OCI-LY1 (cell line): ENCODE data around the gene TFRC.
"Not testable (repeated sequence)": the region's sequence is repeated elsewhere in the genome, so short reads cannot be mapped to it uniquely, and the experiment has no call there.

Source experiments
- H2AFZ ChIP-seq: fragments of 200-600 bp; sonication (generic), shearing (Covaris generic); 2 replicates; pipeline ENCODE4 v1.6.0; 2014; ENCODE audit warnings: antibody characterized with exemption, mild to moderate bottlenecking, low read length
- H3F3A ChIP-seq: fragments of 200-600 bp; sonication (generic), shearing (Covaris generic); 2 replicates; pipeline ENCODE4 v1.6.0; 2014; ENCODE audit warnings: mild to moderate bottlenecking, antibody characterized with exemption, low read length, moderate library complexity; ENCODE audit not compliant: insufficient read depth
- H3K27ac ChIP-seq: fragments of 200-600 bp; sonication (generic); 2 replicates; pipeline ENCODE4 v1.5.1; 2014; ENCODE audit warnings: low read length, mixed run types, mild to moderate bottlenecking, low read depth; ENCODE audit not compliant: poor library complexity, severe bottlenecking
- H3K27me3 ChIP-seq: fragments of 200-600 bp; sonication (generic); 2 replicates; pipeline ENCODE4 v1.6.0; 2014; ENCODE audit warnings: antibody characterized with exemption, mild to moderate bottlenecking, low read length, moderate library complexity; ENCODE audit not compliant: insufficient read depth
- H3K36me3 ChIP-seq: fragments of 200-600 bp; sonication (generic); 2 replicates; pipeline ENCODE4 v1.6.1; 2014; ENCODE audit warnings: mild to moderate bottlenecking, antibody characterized with exemption, low read length, moderate library complexity, mixed read lengths; ENCODE audit not compliant: insufficient read depth
- H3K4me1 ChIP-seq: fragments of 200-600 bp; sonication (generic); 2 replicates; pipeline ENCODE4 v1.5.1; 2014; ENCODE audit warnings: mild to moderate bottlenecking, low read length, moderate library complexity; ENCODE audit not compliant: insufficient read depth, severe bottlenecking
- H3K4me2 ChIP-seq: fragments of 200-600 bp; sonication (generic), shearing (Covaris generic); 2 replicates; pipeline ENCODE4 v1.6.1; 2014; ENCODE audit warnings: low read length
- H3K4me3 ChIP-seq: fragments of 200-600 bp; sonication (generic); 2 replicates; pipeline ENCODE4 v1.5.1; 2014; ENCODE audit warnings: low read length, low read depth, mild to moderate bottlenecking, mixed read lengths; ENCODE audit not compliant: poor library complexity, severe bottlenecking
- H3K79me2 ChIP-seq: fragments of 200-600 bp; shearing (Covaris generic); 2 replicates; pipeline ENCODE4 v1.6.1; 2016; ENCODE audit warnings: mixed run types, low read length, mixed read lengths; ENCODE audit not compliant: insufficient read depth
- H3K9ac ChIP-seq: fragments of 200-600 bp; sonication (generic), shearing (Covaris generic); 2 replicates; pipeline ENCODE4 v1.6.1; 2014; ENCODE audit warnings: mild to moderate bottlenecking, low read length, mixed read lengths
- H3K9me2 ChIP-seq: fragments of 200-600 bp; sonication (generic), shearing (Covaris generic); 2 replicates; pipeline ENCODE4 v1.6.1; 2014; ENCODE audit warnings: low read depth, mild to moderate bottlenecking, low read length, mixed read lengths
- H3K9me3 ChIP-seq: fragments of 200-600 bp; shearing (Covaris generic); 2 replicates; pipeline ENCODE4 v1.6.1; 2014; ENCODE audit warnings: low read length, mixed read lengths
- H4K20me1 ChIP-seq: fragments of 200-600 bp; sonication (generic), shearing (Covaris generic); 2 replicates; pipeline ENCODE4 v1.6.0; 2016; ENCODE audit warnings: mild to moderate bottlenecking, low read length; ENCODE audit not compliant: insufficient read depth
- CTCF ChIP-seq: fragments of 200-600 bp; sonication (generic), shearing (Covaris generic); IDR thresholded peaks from 2 replicates; pipeline ENCODE4 v1.5.1; 2017; ENCODE audit warnings: mild to moderate bottlenecking, antibody characterized with exemption, low read length, moderate library complexity, mixed read lengths
- EZH2 ChIP-seq: fragments of 200-600 bp; sonication (generic), shearing (Covaris generic); IDR thresholded peaks from 2 replicates; pipeline ENCODE4 v1.8.0; 2017; ENCODE audit warnings: borderline replicate concordance, mixed run types, mild to moderate bottlenecking, antibody characterized with exemption, low read length, moderate library complexity, mixed read lengths

TFRC gene

GRCh38 chr3:196003611-196004010 is 78.3 kb downstream of the TFRC start:
- TF ChIP-seq CTCF (no peak), EZH2 (no peak)
- Histone ChIP-seq H3K27ac (no peak overlapping the region), H3F3A (no peaks in the 10 kb centered on the region), H3K4me1 (no peaks in the 10 kb centered on the region), H3K27me3 (peaks cover 16% of the 10 kb centered on the region; the same call in 1 of the 2 replicates), H3K4me3 (no peak overlapping the region), H3K9me2 (no peaks in the 10 kb centered on the region), H2AFZ (no peak overlapping the region), H4K20me1 (no peaks in the 10 kb centered on the region), H3K9me3 (no peaks in the 10 kb centered on the region), H3K9ac (no peak overlapping the region), H3K4me2 (no peak overlapping the region), H3K36me3 (no peaks in the 10 kb centered on the region; the same call in 1 of the 2 replicates), H3K79me2 (no peaks in the 10 kb centered on the region)

- H3K4me2 ChIP-seq, H3K9me2 ChIP-seq, H3K79me2 ChIP-seq, H3K4me1 ChIP-seq, H3K36me3 ChIP-seq, H2AFZ ChIP-seq, H3K27me3 ChIP-seq, H3K27ac ChIP-seq, H3K4me3 ChIP-seq, H3K9ac ChIP-seq, H4K20me1 ChIP-seq, H3K9me3 ChIP-seq, H3F3A ChIP-seq: not testable (repeated sequence)
These were observed 79.2 kb downstream of the TFRC start for GRCh38 chr3:196002721-196003120.

GRCh38 chr3:196001240-196001639 is 80.7 kb downstream of the TFRC start:
- H3K4me1 ChIP-seq = not testable (repeated sequence)

GRCh38 chr3:196000360-196000950 is 81.4 kb downstream of the TFRC start:
- H3K27me3 ChIP-seq, H3K79me2 ChIP-seq, H2AFZ ChIP-seq, H3K4me2 ChIP-seq, H3K9ac ChIP-seq, H4K20me1 ChIP-seq, H3F3A ChIP-seq, H3K36me3 ChIP-seq, H3K9me3 ChIP-seq, H3K9me2 ChIP-seq, H3K4me1 ChIP-seq, H3K27ac ChIP-seq, H3K4me3 ChIP-seq: not testable (repeated sequence)

More at GRCh38 chr3:196001240-196001639, 80.7 kb downstream of the TFRC start:
- H3K36me3 ChIP-seq, H3K9me2 ChIP-seq, H3K4me3 ChIP-seq, H3K4me2 ChIP-seq, H3K79me2 ChIP-seq, H3K9me3 ChIP-seq, H4K20me1 ChIP-seq, H3K27ac ChIP-seq, H3F3A ChIP-seq, H3K27me3 ChIP-seq, H3K9ac ChIP-seq, H2AFZ ChIP-seq: not testable (repeated sequence)

- H3K4me1 ChIP-seq = no peaks in the 10 kb centered on the region
These were observed 82.0 kb downstream of the TFRC start for GRCh38 chr3:195999896-196000295.

More at GRCh38 chr3:195999896-196000295, 82.0 kb downstream of the TFRC start:
- Histone ChIP-seq H3K27me3 (peaks cover 5% of the 10 kb centered on the region; the same call in 1 of the 2 replicates), H4K20me1 (no peaks in the 10 kb centered on the region), H3K36me3 (no peaks in the 10 kb centered on the region; the same call in 1 of the 2 replicates), H3K79me2 (no peaks in the 10 kb centered on the region), H3K9me2 (no peaks in the 10 kb centered on the region), H3K4me2 (no peak overlapping the region), H3F3A (no peaks in the 10 kb centered on the region), H3K4me3 (no peak overlapping the region), H3K9ac (no peak overlapping the region), H2AFZ (no peak overlapping the region), H3K27ac (no peak overlapping the region), H3K9me3 (no peaks in the 10 kb centered on the region)
- TF ChIP-seq EZH2 = no peak
- TF ChIP-seq CTCF = no peak
